ENCODE data around the gene CORO7.
"Not testable (repeated sequence)": the region's sequence is repeated elsewhere in the genome, so short reads cannot be mapped to it uniquely, and the experiment has no call there.

CORO7 gene

GRCh38 chr16:4349332-4349731 is 67.1 kb downstream of the CORO7 start:
- DNase-seq, result no peak

DNA sequence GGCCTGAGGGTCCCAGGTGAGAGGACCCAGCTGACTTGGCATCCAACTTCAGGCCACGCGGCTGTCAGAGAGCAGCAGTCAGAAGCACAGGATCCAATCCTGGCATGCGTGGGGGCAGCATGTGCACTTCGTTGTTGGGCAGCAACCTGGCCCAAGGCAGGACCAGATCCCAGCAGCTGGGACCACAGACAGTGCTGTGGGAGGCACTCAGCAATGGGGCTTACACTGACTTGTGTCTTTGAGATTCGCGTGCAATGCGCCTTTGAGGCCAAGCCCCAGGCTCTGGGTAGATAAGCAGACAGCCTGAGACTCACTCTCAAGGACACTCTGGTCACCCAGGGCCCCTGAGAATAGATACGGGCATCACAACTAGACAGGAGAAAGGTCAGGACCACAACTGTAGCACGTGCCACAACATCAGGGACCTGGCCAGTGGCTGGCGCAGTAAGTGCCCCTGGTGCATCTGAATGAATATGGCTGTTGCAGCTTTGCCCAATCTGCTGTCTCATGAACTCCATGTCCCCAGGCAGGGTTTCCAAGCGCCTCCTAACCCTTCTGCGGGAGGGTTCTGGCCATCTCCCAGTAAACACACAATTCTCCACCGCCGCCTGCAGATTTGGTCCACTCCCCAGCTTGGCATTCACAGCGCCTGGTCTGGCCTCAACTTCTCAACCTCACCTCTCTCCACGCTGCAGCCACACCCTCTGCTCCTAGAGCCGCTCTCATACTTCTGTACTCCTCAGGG is 68.5 kb downstream of the CORO7 start:
- DNase-seq, result no peak

GRCh38 chr16:4347010-4347409 is 69.4 kb downstream of the CORO7 start:
- no peak for DNase-seq

DNA sequence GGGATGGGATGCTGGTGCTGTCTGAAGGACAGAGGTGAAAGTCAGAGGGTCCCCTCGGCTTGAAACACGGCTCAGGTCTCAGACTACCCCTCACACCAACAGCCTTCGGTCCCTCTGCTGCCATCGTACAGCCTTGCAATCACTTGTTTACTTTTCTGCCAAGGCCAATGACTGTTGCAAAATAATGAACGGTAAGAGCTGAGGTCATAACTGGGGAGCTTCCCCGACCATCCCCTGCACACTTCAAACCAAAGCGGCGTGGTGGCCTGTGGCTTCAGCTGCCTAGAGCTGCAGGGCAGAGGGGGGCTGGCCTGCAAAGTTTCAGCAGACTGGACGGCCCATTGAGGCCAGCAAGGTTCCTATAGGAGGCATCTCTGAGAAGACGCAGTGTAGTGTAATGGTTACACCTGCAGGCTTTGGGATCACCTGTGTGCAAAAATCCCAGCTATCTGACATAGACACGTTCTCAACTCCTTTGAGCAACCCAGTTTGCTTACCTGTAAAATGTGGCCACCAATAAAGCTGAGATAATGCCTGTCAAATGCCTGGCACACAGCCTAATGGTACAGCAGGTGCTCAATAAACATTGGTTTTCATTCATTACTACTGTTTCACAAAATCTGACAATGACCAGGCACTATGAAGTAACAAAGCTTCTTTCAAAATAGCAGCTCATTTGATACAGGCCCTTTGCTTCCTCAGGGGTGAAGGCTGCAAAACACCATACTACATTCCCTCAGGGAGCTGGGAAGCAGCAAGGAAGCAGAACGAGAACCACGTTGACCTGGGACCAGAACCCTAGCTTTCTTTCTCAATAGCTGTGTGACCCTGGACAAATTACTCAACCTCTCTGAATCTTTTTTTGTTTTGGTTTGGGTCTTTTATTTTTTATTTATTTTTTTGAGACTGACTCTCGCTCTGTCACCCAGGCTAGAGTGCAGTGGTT is 70.3 kb downstream of the CORO7 start:
- DNase-seq, result no peak

GRCh38 chr16:4344983-4345835 is 71.2 kb downstream of the CORO7 start:
- peak; percentile 27 for DNase-seq

DNA sequence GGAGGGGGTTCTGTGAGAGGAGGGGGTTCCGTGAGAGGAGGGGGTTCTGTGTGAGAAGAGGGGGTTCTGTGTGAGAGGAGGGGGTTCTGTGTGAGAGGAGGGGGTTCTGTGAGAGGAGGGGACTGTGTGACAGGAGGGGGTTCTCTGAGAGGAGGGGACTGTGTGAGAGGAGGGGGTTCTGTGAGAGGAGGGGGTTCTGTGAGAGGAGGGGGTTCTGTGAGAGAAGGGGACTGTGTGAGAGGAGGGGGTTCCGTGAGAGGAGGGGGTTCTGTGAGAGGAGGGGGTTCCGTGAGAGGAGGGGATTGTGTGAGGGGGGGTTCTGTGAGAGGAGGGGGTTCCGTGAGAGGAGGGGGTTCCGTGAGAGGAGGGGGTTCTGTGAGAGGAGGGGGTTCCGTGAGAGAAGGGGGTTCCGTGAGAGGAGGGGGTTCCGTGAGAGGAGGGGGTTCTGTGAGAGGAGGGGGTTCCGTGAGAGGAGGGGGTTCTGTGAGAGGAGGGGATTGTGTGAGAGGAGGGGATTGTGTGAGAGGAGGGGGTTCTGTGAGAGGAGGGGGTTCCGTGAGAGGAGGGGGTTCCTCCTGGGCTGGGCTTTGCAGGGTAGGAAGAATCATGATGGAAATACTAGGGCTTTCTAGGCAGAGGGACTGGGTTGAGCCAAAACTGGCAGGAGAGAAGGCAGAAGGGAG is 72.0 kb downstream of the CORO7 start:
- not testable (repeated sequence) for DNase-seq

GRCh38 chr16:4342866-4343744 is 73.3 kb downstream of the CORO7 start:
- DNase-seq, result no peak

- no peak for DNase-seq
Observed at GRCh38 chr16:4341250-4341649, 75.1 kb downstream of the CORO7 start.

DNA sequence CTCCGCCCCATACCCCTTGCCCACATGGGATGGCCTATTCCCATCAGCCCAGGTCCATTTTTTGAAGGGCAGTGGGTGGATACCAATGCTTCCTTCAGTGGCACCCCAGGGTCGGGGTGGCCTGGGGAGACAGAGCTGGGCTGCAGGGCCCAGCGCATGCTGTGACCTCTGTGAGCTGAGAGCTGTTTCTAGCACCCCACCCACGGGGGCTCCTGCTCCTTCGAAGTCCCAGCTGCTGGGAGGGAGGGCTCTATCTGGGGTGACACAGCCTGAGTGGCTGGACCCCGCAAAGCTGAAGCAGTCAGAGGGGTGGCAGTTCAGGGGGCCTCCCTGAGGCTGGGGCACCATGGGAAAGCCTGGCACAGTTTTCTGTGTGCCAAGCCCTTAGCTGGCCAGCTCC is 76.0 kb downstream of the CORO7 start:
- DNase-seq, result no peak

DNA sequence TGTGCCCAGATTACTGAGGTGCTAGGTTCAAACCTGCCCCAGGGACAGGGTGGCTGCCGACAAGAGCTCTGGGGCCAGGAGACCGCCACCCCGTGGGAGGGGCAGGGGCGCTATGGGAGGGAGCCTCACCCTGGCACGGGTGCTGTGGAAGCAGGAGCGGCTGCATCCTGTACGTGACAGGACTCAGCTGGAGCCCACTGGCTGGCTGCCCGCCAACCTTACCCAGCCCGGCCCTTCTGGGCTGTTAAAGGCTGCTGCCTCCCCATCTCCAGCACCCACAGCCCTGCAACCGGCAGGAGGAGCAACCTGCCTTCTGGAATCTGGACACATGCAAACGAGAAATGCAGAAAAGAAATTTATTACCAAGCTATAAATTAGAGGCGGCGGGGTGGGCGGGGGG is 76.5 kb downstream of the CORO7 start:
- DNase-seq, result peak; percentile 40

GRCh38 chr16:4339455-4339854 is 76.9 kb downstream of the CORO7 start:
- no peak for DNase-seq

GRCh38 chr16:4338712-4339299 is 77.6 kb downstream of the CORO7 start:
- no peak for DNase-seq

GRCh38 chr16:4338125-4338582 is 78.2 kb downstream of the CORO7 start:
- no peak for DNase-seq

- no peak for DNase-seq
Observed at GRCh38 chr16:4337540-4338088, 78.8 kb downstream of the CORO7 start.

DNA sequence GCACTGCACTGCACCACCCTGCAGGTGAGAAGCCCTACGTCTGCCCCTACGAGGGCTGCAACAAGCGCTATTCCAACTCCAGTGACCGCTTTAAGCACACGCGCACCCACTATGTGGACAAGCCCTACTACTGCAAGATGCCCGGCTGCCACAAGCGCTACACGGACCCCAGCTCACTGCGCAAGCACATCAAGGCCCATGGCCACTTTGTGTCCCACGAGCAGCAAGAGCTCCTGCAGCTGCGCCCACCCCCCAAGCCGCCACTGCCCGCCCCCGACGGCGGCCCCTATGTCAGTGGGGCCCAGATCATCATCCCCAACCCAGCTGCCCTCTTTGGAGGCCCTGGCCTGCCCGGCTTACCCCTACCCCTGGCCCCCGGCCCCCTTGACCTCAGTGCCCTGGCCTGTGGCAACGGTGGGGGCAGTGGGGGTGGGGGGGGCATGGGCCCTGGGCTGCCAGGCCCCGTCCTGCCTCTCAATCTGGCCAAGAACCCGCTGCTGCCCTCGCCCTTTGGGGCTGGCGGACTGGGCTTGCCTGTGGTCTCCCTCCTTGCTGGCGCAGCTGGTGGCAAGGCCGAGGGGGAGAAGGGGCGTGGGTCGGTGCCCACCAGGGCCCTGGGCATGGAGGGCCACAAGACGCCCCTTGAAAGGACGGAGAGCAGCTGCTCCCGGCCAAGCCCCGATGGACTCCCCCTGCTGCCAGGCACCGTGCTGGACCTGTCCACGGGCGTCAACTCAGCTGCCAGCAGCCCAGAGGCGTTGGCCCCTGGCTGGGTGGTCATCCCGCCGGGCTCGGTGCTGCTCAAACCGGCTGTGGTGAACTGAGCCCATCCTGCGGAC is 79.5 kb downstream of the CORO7 start:
- no peak for DNase-seq

DNA sequence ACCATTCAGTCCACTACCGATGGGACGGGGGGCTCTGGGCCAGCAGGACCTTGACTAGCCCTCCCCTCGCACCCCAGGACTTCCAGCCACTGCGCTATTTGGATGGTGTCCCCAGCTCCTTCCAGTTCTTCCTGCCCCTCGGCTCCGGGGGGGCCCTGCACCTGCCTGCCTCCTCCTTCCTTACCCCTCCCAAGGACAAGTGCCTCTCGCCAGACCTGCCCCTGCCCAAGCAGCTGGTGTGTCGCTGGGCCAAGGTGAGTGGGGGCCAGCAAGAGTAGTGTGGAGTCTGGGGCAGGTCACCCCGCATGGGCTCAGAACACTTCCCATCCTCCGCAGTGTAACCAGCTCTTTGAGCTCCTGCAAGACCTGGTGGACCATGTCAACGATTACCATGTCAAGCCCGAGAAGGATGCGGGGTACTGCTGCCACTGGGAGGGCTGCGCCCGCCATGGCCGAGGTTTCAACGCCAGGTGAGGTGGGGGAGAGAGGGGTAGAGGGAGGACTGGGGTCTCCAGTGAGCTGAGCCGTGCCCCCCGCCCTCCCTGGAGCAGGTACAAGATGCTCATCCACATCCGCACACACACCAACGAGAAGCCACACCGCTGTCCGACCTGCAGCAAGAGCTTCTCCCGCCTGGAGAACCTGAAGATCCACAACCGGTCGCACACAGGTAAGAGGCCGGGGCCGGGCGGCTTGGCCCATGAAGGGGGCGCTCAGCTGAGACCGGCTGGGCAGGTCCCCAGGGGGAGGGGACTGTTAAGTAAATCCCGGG is 81.5 kb downstream of the CORO7 start:
- DNase-seq, result no peak

DNA sequence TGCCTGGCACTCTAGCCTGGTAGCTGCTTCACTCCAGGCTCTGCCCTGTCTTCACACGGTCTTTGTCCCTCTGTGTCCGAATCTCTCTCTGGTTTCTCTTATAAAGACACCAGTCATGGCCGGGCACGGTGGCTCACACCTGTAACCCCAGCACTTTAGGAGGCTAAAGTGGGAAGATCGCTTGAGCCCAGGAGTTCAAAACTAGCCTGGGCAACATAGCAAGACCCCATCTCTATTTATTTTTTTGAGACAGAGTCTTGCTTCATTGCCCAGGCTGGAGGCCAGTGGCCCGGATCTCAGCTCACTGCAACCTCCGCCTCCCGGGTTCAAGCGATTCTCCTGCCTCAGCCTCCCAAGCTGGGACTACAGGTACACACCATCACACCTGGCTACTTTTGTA is 82.7 kb downstream of the CORO7 start:
- DNase-seq, result not testable (repeated sequence)

- DNase-seq, result no peak
Observed at GRCh38 chr16:4333308-4333638, 83.1 kb downstream of the CORO7 start.

Measured in NCI-H526 treated with DMSO at 0.1 percent for 48 hours (cell line).